ENCODE measurements around the gene SEMA6D. TPM values are rescaled to one million over a fixed set of nuclear protein-coding genes. Genes with fewer than 3 reads are reported as not detected.

SEMA6D gene
- total RNA-seq, result 1.7 and 1.8 TPM in 2 replicates

GRCh38 chr15:47717036-47717612 lies at the start of gene SEMA6D:
Gene SEMA6D, plus strand, starts transcription at chr15:47717505. Its CDS starts 42,294 bp downstream, at chr15:47759799.
- DNase-seq (ENCODE audit: low read depth), result peak; percentile 48
- peak; percentile 16 for TF ChIP-seq CTCF (IDR thresholded peaks at IDR 0.05; ENCODE audit: insufficient read depth, low read length, poor library complexity, severe bottlenecking)
- no peaks in the 10 kb centered on the region for H3K36me3 ChIP-seq (ENCODE audit: control insufficient read depth, insufficient read depth, low read length)
- H3K4me3 ChIP-seq (ENCODE audit: low read depth, low read length), result peak within 1 kb of the TSS; percentile 55
- H3K27me3 ChIP-seq (ENCODE audit: control insufficient read depth, insufficient read depth, low read length), result no peaks in the 10 kb centered on the region

- Histone ChIP-seq H3K27me3 (ENCODE audit: control insufficient read depth, insufficient read depth, low read length) (no peaks in the 10 kb centered on the region), H3K4me3 (ENCODE audit: low read depth, low read length) (no peak overlapping the region), H3K36me3 (ENCODE audit: control insufficient read depth, insufficient read depth, low read length) (no peaks in the 10 kb centered on the region)
- no peak for TF ChIP-seq CTCF (IDR thresholded peaks at IDR 0.05; ENCODE audit: insufficient read depth, low read length, poor library complexity, severe bottlenecking)
- no peak for DNase-seq (ENCODE audit: low read depth)
Observed at GRCh38 chr15:47669221-47669620, 48.1 kb upstream of the SEMA6D start.

- Histone ChIP-seq H3K27me3 (ENCODE audit: control insufficient read depth, insufficient read depth, low read length) (no peaks in the 10 kb centered on the region), H3K36me3 (ENCODE audit: control insufficient read depth, insufficient read depth, low read length) (no peaks in the 10 kb centered on the region), H3K4me3 (ENCODE audit: low read depth, low read length) (no peak overlapping the region)
- DNase-seq (ENCODE audit: low read depth), result no peak
- TF ChIP-seq CTCF (IDR thresholded peaks at IDR 0.05; ENCODE audit: insufficient read depth, low read length, poor library complexity, severe bottlenecking), result no peak
Observed at GRCh38 chr15:47670365-47670764, 46.9 kb upstream of the SEMA6D start.

- no peak for DNase-seq (ENCODE audit: low read depth)
Observed at GRCh38 chr15:47673232-47673761, 44.0 kb upstream of the SEMA6D start.

GRCh38 chr15:47674586-47675232 lies 42.6 kb upstream of the SEMA6D start:
- TF ChIP-seq CTCF (IDR thresholded peaks at IDR 0.05; ENCODE audit: insufficient read depth, low read length, poor library complexity, severe bottlenecking), result no peak
- no peaks in the 10 kb centered on the region for H3K27me3 ChIP-seq (ENCODE audit: control insufficient read depth, insufficient read depth, low read length)
- DNase-seq (ENCODE audit: low read depth), result no peak
- no peak overlapping the region for H3K4me3 ChIP-seq (ENCODE audit: low read depth, low read length)
- no peaks in the 10 kb centered on the region for H3K36me3 ChIP-seq (ENCODE audit: control insufficient read depth, insufficient read depth, low read length)

More at GRCh38 chr15:47673232-47673761, 44.0 kb upstream of the SEMA6D start:
- H3K4me3 ChIP-seq (ENCODE audit: low read depth, low read length), result no peak overlapping the region
- no peak for TF ChIP-seq CTCF (IDR thresholded peaks at IDR 0.05; ENCODE audit: insufficient read depth, low read length, poor library complexity, severe bottlenecking)
- H3K36me3 ChIP-seq (ENCODE audit: control insufficient read depth, insufficient read depth, low read length), result no peaks in the 10 kb centered on the region
- H3K27me3 ChIP-seq (ENCODE audit: control insufficient read depth, insufficient read depth, low read length), result no peaks in the 10 kb centered on the region

Measured in kidney epithelial cell (primary cell).